ENCODE measurements around the gene SERPINA9. TPM values are rescaled to one million over a fixed set of nuclear protein-coding genes. Genes with fewer than 3 reads are reported as not detected.

SERPINA9 gene
- total and polyA plus RNA-seq, 4 experiments from 2014 or later: not detected

DNA sequence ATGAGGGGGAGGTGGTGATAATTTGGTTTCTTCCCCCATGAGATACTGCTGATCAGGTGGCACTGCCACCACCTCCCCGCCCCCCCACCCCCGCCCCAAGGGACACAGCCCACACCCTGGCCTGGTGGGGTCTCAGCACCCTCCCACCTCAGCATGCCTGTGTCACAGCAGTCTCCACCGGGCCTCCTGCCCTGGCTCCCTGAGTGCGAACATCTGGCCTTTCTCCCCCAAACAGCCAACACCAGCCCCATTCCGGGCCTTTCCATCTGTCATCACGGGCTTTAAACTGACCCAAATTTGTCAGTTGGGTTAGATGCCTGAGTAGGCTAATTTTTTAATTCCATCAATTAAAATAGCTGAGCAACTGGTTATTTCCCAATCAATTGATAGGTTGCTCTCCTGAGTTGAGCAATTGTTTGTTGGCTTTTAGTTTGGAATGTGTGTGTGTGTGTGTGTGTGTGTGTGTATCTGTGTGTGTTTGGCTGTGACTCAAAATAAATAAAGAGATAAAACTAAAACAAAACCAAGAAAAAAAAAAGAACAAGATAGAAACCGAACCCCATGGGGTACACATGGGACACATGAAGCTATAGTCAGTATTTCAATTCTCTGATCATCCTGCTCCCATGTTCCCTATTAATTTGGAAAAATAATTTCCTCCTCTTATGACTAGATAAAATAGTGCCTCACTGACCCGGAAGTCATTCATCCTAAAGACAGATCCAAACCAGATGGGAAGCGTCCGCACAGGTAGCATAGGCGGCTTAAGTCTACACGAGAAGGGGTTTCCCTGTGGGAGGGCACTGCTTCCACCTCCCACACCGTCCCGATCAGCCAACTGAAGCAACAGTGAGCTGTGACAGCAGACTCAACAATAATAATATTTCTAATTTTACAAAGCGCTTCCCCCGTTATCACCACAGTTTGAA, 25.9 kb upstream of the SERPINA9 start:
- peaks cover 10 to 17% of the 10 kb centered on the region in 2 donors for H3K27me3 Mint-ChIP-seq
- Histone ChIP-seq H3K36me3 (ENCODE audit: insufficient read depth, low read length) (no peaks in the 10 kb centered on the region), H3K4me1 (ENCODE audit: insufficient read depth, low read length) (no peaks in the 10 kb centered on the region), H3K4me3 (ENCODE audit: low read length in 2 of 2) (no peak overlapping the region), H3K27me3 (ENCODE audit: insufficient read depth, low read length) (no peaks in the 10 kb centered on the region), H3K9me3 (ENCODE audit: control insufficient read depth in 1 of 2, low read length in 2 of 2) (no peaks in the 10 kb centered on the region), H3K27ac (ENCODE audit: low read depth, low read length) (no peak overlapping the region)
- CTCF ChIA-PET (ENCODE audit: partially characterized antibody): interaction anchor here (1.3 kb wide), 1 partner anchor 16 kb away, joined by 3 read pairs; no protein-coding TSS in a partner anchor
- POLR2A ChIA-PET (ENCODE audit: partially characterized antibody): no interaction called here
- H3K9me3 Mint-ChIP-seq: no peaks in the 10 kb centered on the region
- intact Hi-C loops (cut with micrococcal nuclease): no loop called here
- no peaks in the 10 kb centered on the region for H3K36me3 Mint-ChIP-seq
- no peak for DNase-seq
- no peaks in the 10 kb centered on the region for H3K4me1 Mint-ChIP-seq
- peak overlapping the region in 1 of 7 donors; percentile 9 for H3K27ac Mint-ChIP-seq
- no peak overlapping the region for H3K4me3 Mint-ChIP-seq

- Histone ChIP-seq H3K4me1 (ENCODE audit: insufficient read depth, low read length) (no peaks in the 10 kb centered on the region), H3K4me3 (ENCODE audit: low read length in 2 of 2) (no peak overlapping the region), H3K9me3 (ENCODE audit: control insufficient read depth in 1 of 2, low read length in 2 of 2) (no peaks in the 10 kb centered on the region), H3K27ac (ENCODE audit: low read depth, low read length) (no peak overlapping the region), H3K36me3 (ENCODE audit: insufficient read depth, low read length) (no peaks in the 10 kb centered on the region), H3K27me3 (ENCODE audit: insufficient read depth, low read length) (no peaks in the 10 kb centered on the region)
- Mint-ChIP-seq H3K9me3 (no peaks in the 10 kb centered on the region), H3K4me1 (no peaks in the 10 kb centered on the region), H3K27me3 (peaks cover 10% of the 10 kb centered on the region in 2 donors), H3K4me3 (no peak overlapping the region), H3K36me3 (no peaks in the 10 kb centered on the region), H3K27ac (no peak overlapping the region)
- ChIA-PET CTCF (ENCODE audit: partially characterized antibody) (no interaction called here), POLR2A (ENCODE audit: partially characterized antibody) (no interaction called here)
- intact Hi-C loops (cut with micrococcal nuclease): no loop called here
- no peak for DNase-seq
Observed at GRCh38 chr14:94500264-94500663, 24.3 kb upstream of the SERPINA9 start.

- no peaks in the 10 kb centered on the region for H3K36me3 Mint-ChIP-seq
- H3K4me1 Mint-ChIP-seq: no peaks in the 10 kb centered on the region
- no peak overlapping the region for H3K4me3 Mint-ChIP-seq
- Histone ChIP-seq H3K4me1 (ENCODE audit: insufficient read depth, low read length) (no peaks in the 10 kb centered on the region), H3K9me3 (ENCODE audit: control insufficient read depth in 1 of 2, low read length in 2 of 2) (no peaks in the 10 kb centered on the region), H3K4me3 (ENCODE audit: low read length in 2 of 2) (no peak overlapping the region), H3K27ac (ENCODE audit: low read depth, low read length) (no peak overlapping the region), H3K27me3 (ENCODE audit: insufficient read depth, low read length) (no peaks in the 10 kb centered on the region), H3K36me3 (ENCODE audit: insufficient read depth, low read length) (no peaks in the 10 kb centered on the region)
- H3K9me3 Mint-ChIP-seq: no peaks in the 10 kb centered on the region
- ChIA-PET POLR2A (ENCODE audit: partially characterized antibody) (no interaction called here), CTCF (ENCODE audit: partially characterized antibody) (interaction anchor here (3.6 kb wide), 1 partner anchor 13 kb away, joined by 19 read pairs; no protein-coding TSS in a partner anchor)
- H3K27ac Mint-ChIP-seq: no peak overlapping the region
- DNase-seq: no peak
- intact Hi-C loops (cut with micrococcal nuclease): no loop called here
- peaks cover 5 to 10% of the 10 kb centered on the region in 2 donors for H3K27me3 Mint-ChIP-seq
Observed at GRCh38 chr14:94499673-94500072, 23.7 kb upstream of the SERPINA9 start.

GRCh38 chr14:94498215-94498614, 22.2 kb upstream of the SERPINA9 start:
- H3K9me3 Mint-ChIP-seq: no peaks in the 10 kb centered on the region
- no peak overlapping the region for H3K27ac ChIP-seq (ENCODE audit: low read depth, low read length)
- CTCF ChIA-PET (ENCODE audit: partially characterized antibody): interaction anchor here (3.6 kb wide), 1 partner anchor 12 kb away, joined by 19 read pairs; no protein-coding TSS in a partner anchor
- H3K27ac Mint-ChIP-seq: no peak overlapping the region
- no peaks in the 10 kb centered on the region for H3K9me3 ChIP-seq (ENCODE audit: control insufficient read depth in 1 of 2, low read length in 2 of 2)
- H3K4me1 Mint-ChIP-seq: no peaks in the 10 kb centered on the region
- H3K4me3 Mint-ChIP-seq: no peak overlapping the region
- no peak for DNase-seq
- intact Hi-C loops (cut with micrococcal nuclease): no loop called here
- H3K36me3 ChIP-seq (ENCODE audit: insufficient read depth, low read length): no peaks in the 10 kb centered on the region
- POLR2A ChIA-PET (ENCODE audit: partially characterized antibody): no interaction called here
- H3K4me3 ChIP-seq (ENCODE audit: low read length in 2 of 2): no peak overlapping the region
- H3K36me3 Mint-ChIP-seq: no peaks in the 10 kb centered on the region
- peaks cover 7 to 10% of the 10 kb centered on the region in 2 donors for H3K27me3 Mint-ChIP-seq
- no peaks in the 10 kb centered on the region for H3K27me3 ChIP-seq (ENCODE audit: insufficient read depth, low read length)
- H3K4me1 ChIP-seq (ENCODE audit: insufficient read depth, low read length): no peaks in the 10 kb centered on the region

DNA sequence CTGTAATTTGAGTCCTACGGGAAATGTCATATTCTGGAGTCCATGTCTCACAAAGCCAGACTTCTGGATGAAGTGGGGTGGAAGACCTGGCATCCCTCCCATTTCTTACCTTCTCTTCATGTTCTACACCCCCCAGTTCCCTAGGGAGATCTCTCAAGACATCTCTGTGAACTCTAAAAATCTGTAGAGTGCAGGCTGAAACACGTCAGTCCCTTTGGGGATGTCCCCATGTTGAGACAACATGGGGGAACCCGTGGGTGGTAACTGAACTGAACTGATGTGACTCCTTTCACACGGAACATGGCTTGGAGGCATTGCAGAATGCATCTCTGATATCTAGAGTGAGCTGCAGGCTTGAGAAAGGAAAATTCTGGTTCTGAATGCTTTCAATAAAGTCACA, 18.1 kb upstream of the SERPINA9 start:
- no peak for DNase-seq
- ChIA-PET CTCF (ENCODE audit: partially characterized antibody) (no interaction called here), POLR2A (ENCODE audit: partially characterized antibody) (no interaction called here)
- H3K27ac Mint-ChIP-seq: no peak overlapping the region
- H3K9me3 ChIP-seq (ENCODE audit: control insufficient read depth in 1 of 2, low read length in 2 of 2): no peaks in the 10 kb centered on the region
- H3K27me3 ChIP-seq (ENCODE audit: insufficient read depth, low read length): no peaks in the 10 kb centered on the region
- H3K4me3 ChIP-seq (ENCODE audit: low read length in 2 of 2): no peak overlapping the region
- peaks cover 5 to 7% of the 10 kb centered on the region in 2 donors for H3K27me3 Mint-ChIP-seq
- no peaks in the 10 kb centered on the region for H3K36me3 Mint-ChIP-seq
- H3K4me1 ChIP-seq (ENCODE audit: insufficient read depth, low read length): no peaks in the 10 kb centered on the region
- intact Hi-C loops (cut with micrococcal nuclease): loop anchor here (5.0 kb wide), 1 partner anchor 248 kb away; no protein-coding TSS in a partner anchor
- no peak overlapping the region for H3K4me3 Mint-ChIP-seq
- H3K4me1 Mint-ChIP-seq: no peaks in the 10 kb centered on the region
- no peak overlapping the region for H3K27ac ChIP-seq (ENCODE audit: low read depth, low read length)
- H3K9me3 Mint-ChIP-seq: no peaks in the 10 kb centered on the region
- no peaks in the 10 kb centered on the region for H3K36me3 ChIP-seq (ENCODE audit: insufficient read depth, low read length)

GRCh38 chr14:94491511-94491910, 15.5 kb upstream of the SERPINA9 start:
- Histone ChIP-seq H3K4me1 (ENCODE audit: insufficient read depth, low read length) (no peaks in the 10 kb centered on the region), H3K9me3 (ENCODE audit: control insufficient read depth in 1 of 2, low read length in 2 of 2) (no peaks in the 10 kb centered on the region), H3K27ac (ENCODE audit: low read depth, low read length) (no peak overlapping the region), H3K4me3 (ENCODE audit: low read length in 2 of 2) (no peak overlapping the region), H3K36me3 (ENCODE audit: insufficient read depth, low read length) (no peaks in the 10 kb centered on the region), H3K27me3 (ENCODE audit: insufficient read depth, low read length) (no peaks in the 10 kb centered on the region)
- intact Hi-C loops (cut with micrococcal nuclease): loop anchor here (5.0 kb wide), 1 partner anchor 251 kb away; no protein-coding TSS in a partner anchor
- no peak for DNase-seq
- Mint-ChIP-seq H3K27me3 (peaks cover 11 to 13% of the 10 kb centered on the region in 2 donors), H3K27ac (no peak overlapping the region), H3K4me3 (no peak overlapping the region), H3K36me3 (no peaks in the 10 kb centered on the region), H3K9me3 (no peaks in the 10 kb centered on the region), H3K4me1 (no peaks in the 10 kb centered on the region)
- POLR2A ChIA-PET (ENCODE audit: partially characterized antibody): no interaction called here
- CTCF ChIA-PET (ENCODE audit: partially characterized antibody): no interaction called here

DNA sequence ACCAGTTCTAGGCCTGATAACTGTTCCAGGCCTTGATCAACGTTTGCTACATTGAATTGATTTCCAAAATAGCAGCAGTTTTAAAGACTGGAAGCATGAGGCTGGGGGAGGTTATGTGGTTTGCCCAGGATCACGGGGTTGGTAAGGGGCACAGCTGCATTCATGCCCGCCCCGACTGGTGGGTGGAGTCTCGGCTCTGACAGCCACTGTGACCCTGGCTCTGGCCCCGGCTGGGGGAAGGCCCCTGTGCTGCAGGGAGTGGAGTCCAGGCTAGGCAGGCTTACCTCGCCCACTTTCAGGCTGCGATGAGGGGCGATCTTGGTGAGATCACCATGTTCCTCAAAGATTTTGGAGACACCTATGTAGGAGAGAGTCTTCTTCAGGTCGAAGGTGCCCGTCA, 13.3 kb upstream of the SERPINA9 start:
- intact Hi-C loops (cut with micrococcal nuclease): no loop called here

More for the DNA sequence above, 13.3 kb upstream of the SERPINA9 start:
- Histone ChIP-seq H3K36me3 (ENCODE audit: insufficient read depth, low read length) (no peaks in the 10 kb centered on the region), H3K27ac (ENCODE audit: low read depth, low read length) (no peak overlapping the region), H3K4me1 (ENCODE audit: insufficient read depth, low read length) (no peaks in the 10 kb centered on the region), H3K27me3 (ENCODE audit: insufficient read depth, low read length) (no peaks in the 10 kb centered on the region), H3K9me3 (ENCODE audit: control insufficient read depth in 1 of 2, low read length in 2 of 2) (no peaks in the 10 kb centered on the region), H3K4me3 (ENCODE audit: low read length in 2 of 2) (no peak overlapping the region)
- ChIA-PET CTCF (ENCODE audit: partially characterized antibody) (no interaction called here), POLR2A (ENCODE audit: partially characterized antibody) (no interaction called here)
- H3K27me3 Mint-ChIP-seq: peaks cover 12 to 14% of the 10 kb centered on the region in 2 donors
- H3K27ac Mint-ChIP-seq: no peak overlapping the region
- no peak for DNase-seq
- peaks cover 0 to 5% (median 2%) of the 10 kb centered on the region in 4 donors for H3K4me1 Mint-ChIP-seq
- H3K4me3 Mint-ChIP-seq: no peak overlapping the region
- no peaks in the 10 kb centered on the region for H3K36me3 Mint-ChIP-seq
- H3K9me3 Mint-ChIP-seq: no peaks in the 10 kb centered on the region
